ENCODE measurements around the gene EPHA10.
"Not testable (repeated sequence)": the region's sequence is repeated elsewhere in the genome, so short reads cannot be mapped to it uniquely, and the experiment has no call there.

Gene EPHA10

DNA sequence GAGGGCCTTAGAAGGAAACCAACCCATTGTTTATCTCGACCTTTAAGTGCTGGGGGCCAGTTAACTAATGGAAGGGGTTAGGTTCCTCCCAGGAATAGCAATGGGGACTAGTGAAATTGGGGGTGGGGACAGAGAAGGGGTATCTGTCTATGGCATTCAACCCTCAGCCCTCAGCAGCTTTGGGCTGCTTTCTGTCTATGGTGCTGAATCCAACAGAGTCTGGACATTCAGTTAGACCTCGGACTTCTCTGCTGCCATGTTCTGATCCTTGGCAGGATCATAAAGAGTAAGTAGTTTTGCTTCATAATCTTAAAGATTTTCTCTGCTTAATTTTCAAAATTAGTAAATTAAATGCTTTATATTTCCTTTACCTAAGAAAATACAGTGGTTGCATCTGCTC is 2.6 kb upstream of the EPHA10 start:
- DNase-seq, result no peak

DNA sequence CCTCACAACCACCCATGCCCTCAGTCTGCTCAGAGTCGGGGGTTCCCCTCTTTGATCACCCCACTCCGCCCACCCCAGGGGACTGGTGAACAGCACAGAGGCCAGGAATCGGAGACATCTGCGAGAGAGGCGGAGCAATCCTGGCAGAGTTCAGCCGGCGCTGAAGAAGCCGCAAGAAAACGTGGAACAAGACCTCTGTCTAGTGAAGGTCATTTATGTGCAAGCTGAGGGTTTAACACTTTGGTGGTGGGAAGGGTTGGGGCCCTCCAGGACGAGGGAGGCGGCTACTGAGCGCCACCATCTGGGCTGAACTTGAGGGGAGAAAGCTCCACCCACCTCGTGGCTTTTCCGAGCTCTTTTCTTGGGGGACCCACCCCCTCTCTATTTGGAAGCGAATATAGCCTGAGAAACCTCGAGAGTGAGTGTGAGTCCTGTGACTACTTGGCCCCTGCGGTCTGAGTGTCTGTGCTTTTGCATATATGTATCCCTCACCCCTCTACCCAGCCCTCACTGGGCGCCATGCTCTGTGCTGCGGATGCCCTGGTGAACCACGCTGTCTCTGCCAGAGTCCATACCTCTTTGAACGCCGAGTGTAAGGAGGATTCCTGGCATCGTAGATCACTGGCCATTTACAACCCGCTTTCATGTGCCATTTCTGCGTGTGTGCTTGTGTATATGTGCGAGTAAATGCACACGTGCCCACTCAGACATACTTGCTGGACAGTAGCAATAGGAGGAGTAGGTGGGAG is 1.2 kb upstream of the EPHA10 start:
- DNase-seq, result no peak

DNA sequence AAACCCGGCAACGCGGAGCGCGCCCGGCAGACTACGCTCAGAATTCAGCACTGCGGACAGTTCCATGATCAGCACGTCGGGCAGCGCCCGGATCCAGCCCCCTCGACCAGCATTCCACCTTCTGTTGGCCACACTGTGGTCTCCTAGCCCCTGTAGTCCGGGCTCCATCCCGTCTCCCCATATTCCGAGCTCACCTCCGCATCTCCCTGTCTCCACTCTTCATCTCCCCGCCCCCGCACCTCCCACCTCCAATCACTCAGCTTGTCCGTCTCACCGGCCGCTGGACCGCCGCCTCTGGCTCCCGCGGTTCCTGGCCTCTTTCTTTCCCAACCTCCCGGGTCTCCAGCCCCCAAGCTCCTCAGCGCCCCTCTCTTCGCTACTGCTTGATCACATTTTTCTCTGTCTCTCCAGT is 500 bp downstream of the EPHA10 start:
- DNase-seq, result no peak

DNA sequence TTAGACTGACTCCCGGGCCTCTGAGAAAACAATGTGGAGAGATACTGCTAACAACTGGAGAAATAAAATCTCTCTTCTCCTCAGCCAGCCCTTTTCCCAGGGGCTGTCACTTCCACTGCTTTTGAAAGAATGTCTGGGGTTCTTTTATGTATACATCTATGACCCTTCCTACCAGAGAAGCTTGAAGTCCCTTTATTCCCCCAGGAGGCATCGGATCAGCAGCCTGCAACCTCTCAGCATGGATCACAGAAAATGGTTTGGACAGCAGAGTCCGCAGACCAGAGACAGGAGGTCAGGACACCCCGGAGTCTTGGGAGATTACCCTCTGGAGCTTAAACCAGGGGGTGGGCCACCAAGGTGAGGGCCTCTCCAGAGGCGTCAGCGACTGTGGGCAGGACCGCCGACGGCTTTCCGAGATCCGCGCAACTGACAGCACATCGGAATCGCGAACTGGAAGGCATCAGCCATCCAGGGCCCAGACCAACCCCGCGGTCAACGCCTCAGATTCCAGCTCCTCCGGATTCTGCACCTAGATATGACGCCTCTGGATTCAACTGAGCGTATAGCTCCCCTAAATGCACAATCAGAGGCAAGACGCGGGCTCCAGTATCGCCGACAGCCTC is 1.0 kb downstream of the EPHA10 start:
- DNase-seq, result no peak

DNA sequence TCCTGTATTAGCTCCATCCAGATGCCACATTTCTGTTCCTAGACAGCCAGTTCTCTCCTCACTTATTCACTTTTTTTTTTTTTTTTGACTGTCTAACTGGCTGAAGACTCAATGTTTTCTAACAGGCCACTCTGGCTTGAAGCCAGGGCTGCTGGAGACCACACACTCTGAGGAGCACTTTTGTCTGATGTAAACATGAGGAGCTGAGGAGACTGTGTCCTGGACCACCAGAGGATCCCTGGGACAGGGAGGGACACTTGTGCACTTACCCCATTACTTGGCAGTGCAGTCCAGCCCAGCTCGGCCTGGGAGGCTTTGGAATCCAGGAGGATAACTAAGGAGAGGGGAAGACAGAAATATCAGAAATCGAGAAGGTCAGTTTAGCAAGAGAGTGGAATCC is 2.4 kb downstream of the EPHA10 start:
- DNase-seq, result no peak

DNA sequence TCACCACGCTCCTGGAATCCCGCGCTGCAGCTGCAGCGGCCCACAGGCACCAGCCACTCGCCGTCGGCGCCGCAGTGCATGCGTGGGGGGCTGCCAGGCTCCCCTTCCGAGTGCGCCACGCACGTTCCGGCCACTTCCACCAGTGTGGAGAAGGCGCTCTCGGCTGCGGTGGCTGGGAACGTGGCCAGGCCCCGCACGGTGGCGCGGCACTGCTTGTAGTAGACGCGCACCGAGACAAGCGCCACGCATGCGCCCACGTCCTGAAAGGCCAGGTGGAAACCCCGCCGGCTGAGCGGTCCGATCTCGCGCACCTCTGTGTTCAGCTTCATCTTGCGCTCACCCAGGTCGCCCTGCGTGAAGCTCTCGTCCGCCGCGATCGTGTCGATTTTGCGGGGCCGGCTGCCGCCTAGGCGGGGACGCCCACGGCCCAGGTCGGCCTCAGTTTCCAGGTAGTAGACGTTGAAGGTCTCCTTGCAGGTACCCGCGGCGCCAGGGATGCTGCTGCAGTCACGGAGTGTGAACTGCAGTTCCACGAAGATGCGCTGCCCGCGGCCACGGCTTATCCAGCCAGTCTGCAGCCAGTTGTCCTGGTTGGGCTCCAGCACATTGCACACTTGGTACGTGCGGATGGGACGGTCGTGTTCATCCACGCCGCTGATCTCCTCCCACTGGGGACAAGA is 3.4 kb downstream of the EPHA10 start:
- no peak for DNase-seq

DNA sequence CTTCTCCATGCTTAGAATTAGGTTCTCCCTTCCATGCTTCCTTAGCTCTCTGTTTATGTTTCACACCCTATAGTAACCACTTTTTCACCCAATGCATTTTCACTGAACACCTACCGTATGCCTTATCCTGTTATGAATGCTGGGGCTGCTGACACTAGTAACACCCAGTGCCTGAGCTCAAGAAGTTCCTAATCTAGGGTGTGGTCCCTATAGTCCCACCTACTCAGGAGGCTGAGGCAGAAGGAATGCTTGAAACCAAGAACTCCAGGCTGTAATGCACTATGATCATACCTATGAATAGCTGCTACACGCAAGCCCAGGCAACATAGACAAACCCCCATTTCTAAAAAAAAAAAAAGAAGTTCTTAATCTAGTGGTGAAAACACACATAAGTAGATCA is 5.5 kb downstream of the EPHA10 start:
- DNase-seq, result no peak

DNA sequence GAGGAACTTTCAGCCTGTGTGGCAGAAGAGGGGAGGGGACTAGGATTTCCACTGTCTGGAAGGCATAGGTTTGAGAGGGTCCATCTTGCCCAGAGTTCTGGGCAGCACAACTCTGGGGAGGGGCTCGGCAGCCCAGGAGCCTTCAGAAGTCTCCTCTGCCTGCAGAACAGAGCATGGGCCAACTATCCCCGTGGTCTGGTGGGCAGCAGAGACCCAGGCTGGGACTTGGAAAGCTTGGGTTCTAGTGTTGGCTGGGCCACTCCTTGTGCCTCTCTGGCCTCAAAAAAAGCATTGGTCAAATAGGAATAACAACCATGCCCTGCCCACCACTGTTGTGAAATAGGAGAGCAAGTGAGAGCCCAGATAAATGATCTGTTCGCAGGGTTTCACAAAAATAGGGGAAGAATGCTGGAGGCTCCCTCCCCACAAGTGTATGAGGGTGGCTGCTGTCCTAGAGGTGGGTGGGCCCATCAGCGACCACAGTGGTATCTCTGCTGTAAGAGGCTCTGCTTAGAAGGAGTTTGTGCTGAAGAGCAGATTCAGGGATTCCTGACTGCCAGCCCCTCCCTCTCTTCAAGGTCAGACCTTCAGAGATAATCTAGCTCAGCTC is 8.9 kb downstream of the EPHA10 start:
- no peak for DNase-seq

DNA sequence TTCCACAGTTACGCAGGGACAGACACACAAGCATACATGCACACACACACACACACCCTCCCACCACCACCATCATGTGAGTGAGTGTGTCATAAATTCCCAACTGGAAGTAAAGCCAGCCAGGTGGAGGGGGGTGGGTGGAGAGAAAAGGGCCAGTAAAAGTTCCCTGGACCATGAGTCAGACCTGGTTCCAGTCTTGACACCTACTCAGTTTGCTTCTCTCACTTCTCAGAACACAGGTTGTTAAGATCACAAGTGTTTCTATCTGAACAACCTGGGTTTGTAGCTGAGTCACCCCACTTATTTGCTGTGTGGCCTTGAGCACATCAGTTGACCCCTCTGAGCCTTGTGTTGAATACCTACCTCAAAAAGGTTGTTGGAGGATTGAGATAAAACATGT is 9.6 kb downstream of the EPHA10 start:
- DNase-seq, result no peak

DNA sequence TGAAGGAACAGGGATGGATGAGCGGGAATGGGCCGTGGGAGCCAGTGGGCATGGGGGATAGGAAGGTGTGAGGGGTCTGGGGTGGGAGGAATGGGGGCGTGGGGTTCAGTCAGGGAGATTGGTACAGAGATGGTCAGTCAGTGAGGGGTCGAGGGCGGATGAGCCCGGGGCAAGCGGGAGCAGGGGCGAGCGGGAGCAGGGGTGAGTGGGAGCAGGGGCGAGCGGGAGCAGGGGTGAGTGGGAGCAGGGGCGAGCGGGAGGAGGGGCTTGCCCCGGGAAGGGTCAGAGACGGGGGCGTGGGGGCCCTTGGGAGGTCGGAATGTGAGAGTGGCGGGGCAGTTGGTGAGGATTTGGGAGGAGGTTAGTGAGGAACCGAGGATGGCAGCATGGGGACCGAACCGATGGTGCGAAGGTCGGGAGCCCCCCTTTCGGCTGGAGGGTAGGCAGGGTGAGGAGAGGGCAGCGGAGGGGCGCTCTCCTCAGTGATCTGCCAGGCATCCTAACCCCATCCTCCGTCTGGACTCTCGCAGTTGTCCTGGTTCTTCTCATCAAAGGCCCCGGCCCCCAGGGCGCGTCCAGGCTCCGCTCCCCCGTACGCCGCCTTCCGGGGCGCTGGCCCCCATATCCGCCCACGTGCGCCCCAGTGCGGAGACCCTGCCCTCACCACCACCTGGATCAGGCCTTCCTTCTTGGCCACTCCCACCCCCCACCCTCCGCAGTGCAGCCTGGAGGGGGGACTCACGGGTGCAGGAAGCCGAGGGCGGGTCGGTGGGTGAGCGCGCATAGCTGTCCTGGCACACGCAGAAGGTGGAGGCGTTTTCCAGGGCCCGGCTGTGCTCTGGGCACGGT is 11.2 kb downstream of the EPHA10 start:
- no peak for DNase-seq

DNA sequence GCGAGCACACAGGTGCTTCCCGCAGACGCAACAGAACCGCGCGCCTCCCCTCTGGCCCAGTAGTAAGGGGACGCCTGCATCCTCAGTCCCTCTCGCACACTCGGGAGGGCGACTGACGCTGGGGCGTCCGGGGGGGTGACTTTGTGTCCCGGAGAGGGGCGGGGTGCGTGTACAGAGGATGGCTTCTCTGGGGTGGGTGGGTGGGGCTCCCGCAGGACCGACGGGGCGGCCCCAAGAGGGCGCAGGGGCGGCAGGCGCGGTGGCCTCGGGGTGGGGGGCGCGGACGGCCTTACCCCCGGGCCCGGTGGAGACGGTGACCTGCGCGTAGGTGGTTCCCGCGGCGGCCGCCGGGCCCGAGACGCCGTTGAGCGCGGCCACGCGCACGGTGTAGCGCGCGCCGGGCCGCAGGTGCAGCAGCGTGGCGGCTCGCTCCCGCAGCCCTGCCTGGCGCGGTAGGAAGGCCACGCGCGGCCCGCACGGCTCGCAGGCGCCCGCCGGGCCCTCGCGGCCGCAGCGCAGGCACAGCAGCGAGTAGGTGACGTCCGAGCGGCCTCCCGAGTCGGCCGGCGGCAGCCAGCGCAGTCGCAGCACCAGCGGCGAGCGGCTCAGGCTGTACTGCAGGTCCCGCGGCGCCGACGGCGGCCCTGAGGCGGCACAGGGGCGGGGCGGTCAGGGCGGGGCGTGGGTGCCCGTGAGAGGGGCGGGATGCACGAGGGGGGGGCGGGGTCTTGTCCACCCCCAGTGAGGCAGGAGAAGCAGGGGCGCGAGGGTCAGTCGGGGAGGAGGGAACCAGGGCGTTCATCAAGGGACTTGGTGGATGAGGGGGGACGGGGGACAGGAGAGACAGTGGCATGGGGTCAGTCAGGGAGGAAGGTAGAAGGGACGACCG is 12.1 kb downstream of the EPHA10 start:
- DNase-seq, result no peak

DNA sequence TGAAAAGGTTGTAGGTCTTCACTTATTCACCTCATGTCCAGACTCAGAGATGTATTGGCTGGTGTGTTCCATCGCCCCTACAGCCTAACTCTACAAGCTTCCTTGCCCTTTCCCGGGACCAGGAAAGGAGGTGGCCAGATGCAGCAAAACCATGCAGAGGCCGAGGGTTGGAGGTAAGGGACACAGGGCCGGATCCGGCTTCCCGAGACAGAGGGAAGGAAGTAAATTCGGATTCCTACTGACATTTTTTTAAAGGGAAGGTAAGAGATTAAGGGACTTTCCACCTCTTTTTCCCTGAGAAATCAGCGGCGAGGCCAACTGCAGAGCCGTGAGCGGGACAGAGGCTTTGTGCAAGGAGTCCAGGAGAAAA is 12.7 kb downstream of the EPHA10 start:
- no peak for DNase-seq

DNA sequence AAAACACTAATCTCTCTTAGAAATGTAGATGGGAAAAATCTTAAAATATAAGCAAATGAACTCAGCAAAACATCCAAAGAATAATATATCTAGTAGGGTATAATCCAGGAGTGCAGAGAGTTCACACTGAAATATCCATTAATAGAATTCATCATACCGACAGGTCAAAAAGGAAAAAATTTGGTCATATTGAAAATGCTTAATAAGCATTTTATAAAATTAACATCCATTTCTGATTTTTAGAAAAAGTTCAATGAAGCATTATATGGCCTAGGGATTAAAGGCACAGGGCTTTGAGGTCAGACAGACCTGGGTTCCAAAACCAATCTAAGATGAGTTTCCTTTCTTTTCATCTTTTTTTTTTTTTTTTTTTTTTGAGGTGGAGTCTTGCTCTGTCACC is 16.4 kb downstream of the EPHA10 start:
- no peak for DNase-seq

DNA sequence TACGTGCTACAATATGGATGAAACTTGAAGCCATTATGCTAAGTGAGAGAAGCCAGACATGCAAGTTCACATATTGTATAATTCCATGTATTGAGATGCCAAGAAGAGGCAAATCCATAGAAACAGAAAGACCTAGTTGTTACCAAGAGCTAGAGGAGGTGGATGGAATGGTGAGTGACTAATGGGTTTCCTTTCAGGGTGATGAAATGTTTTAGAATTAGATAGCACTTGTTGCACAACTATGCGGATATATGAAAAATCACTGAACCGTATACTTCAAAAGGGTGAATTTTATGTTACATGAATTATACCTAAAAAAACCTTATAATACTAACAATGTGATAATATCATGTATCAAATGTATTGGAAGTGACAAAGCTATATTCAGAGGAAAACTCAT is 18.1 kb downstream of the EPHA10 start:
- no peak for DNase-seq

DNA sequence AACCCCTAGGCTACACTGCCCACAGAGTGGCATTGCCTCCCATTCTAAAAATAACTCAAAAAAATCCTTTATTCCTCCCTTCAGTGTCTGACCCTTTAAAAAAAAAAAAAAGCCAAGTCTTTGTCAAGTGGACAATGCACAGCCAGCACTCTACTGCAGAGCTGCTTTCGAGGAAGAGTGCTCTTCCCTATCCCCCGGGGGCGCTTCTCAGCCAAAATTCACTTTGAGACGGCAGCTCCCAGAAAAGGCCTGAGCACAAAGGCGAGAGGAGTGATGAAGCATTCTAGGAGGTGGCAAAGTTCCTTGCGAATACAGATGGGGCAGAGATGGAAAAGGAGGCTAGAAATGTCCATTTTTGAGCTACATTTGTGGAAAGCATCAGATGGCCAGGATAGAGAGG is 23.3 kb downstream of the EPHA10 start:
- no peak for DNase-seq

DNA sequence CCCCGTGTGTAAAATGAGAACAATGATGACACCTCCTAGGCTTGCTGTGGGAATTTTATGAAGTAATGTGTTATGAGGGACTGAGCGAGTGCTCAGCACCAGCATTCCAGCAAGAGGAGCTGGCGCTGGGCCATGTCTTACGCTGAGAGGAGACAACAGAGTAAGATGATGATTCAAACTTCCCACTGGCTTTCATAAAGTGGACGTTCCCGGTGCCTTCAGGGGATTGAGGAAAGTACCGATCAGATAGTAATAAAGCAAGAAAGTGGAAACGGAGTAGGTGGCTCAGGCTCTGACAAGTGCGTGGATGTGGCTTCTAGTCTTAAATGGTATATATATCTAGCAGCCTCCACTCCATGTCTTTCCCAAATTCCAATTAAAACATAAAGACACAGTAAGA is 23.8 kb downstream of the EPHA10 start:
- no peak for DNase-seq

DNA sequence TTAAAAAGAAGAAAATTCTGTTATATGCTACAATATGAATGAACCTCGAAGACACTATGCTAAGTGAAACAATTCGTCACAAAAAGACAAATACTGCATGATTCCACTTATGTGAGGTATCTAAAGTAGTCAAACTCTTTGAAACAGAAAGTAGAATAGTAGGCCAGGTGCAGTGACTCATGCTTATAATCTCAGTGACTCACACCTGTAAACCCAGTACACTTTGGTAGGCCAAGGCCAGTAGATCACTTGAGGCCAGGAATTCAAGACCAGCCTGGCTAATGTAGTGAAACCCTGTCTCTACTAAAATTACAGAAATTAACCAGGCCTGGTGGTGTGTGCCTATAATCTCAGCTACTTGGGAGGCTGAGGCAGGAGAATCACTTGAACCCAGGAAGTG is 25.7 kb downstream of the EPHA10 start:
- DNase-seq, result no peak

DNA sequence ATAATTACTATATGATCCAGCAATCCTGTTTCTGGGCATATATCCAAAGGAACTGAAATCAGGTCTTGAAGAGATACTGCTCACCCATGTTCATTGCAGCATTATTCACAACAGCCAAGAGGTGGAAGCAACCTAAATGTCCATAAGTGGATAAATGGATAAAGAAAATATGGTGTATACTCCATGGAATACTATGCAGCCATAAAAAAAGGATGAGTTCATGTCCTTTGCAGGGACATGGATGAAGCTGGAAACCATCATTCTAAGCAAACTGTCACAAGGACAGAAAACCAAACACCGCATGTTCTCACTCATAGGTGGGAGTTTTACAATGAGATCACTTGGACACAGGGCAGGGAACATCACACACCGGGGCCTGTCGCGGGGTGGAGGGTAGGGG is 26.3 kb downstream of the EPHA10 start:
- DNase-seq, result not testable (repeated sequence)

DNA sequence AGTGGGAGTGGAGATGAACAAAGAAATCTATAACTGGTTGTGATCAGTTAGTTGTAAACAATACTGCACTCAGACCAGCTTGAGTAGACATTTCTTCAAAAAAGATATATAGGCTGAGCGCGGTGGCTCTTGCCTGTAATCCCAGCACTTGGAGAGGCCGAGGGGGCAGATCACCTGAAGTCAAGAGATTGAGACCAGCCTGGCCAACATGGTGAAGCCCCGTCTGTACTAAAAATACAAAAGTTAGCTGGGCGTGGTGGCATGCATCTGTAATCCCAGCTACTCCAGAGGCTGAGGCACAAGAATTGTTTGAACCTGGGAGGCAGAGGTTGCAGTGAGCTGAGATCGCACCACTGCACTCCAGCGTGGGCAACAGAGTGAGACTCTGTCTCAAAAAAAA is 26.9 kb downstream of the EPHA10 start:
- DNase-seq, result not testable (repeated sequence)

DNA sequence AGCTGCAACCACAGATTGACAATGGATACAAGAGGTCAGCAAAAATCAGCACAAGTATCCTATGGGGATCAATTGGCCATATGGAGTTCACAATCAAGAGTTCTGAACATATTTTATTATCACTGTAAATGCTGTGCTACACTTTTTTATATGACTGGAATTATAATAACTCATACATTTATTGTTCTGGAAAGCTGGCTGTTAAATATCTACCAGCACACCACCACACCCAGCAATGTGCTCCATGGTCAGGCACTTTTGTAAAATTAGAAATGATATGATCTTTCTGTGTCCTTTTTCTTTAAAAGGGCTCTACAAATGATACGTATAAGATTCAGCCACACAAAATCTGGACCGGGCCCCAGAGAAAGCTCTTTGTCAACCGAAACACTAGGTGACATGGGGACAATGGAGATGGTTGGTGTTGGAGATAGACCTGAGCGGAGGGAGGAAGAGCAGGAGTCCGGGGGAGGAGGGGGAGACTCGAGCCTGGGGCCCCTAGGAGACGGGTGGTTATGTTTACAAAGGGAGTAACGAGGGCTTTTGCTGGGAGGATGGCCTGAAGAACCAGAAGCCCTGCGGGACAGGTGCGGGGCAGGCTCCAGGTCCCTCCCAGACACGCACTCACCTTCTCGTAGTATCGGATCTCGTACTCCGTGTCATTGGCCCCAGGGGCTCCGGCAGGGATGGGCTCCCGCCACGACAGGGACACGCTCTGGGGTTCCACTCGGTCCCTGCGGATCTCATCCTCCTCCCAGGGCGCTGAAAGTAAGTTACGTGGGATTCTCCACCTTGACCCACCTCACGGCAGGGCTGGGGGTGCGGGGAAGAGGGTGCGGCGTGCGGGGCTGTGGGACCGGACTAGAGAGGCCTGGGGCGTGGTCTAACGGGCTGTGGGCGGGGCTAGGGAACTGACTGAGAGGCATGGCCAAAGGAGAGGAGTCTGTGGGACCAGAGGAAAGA is 30.0 kb downstream of the EPHA10 start:
- no peak for DNase-seq

All from activated CD4-positive, alpha-beta T cell treated with anti-CD3 and anti-CD28 coated beads, Interleukin-2, amount 50 U/mL, for 4 hours (primary cell).